Measurements from ENCODE around the gene MGAT4A.

DNA sequence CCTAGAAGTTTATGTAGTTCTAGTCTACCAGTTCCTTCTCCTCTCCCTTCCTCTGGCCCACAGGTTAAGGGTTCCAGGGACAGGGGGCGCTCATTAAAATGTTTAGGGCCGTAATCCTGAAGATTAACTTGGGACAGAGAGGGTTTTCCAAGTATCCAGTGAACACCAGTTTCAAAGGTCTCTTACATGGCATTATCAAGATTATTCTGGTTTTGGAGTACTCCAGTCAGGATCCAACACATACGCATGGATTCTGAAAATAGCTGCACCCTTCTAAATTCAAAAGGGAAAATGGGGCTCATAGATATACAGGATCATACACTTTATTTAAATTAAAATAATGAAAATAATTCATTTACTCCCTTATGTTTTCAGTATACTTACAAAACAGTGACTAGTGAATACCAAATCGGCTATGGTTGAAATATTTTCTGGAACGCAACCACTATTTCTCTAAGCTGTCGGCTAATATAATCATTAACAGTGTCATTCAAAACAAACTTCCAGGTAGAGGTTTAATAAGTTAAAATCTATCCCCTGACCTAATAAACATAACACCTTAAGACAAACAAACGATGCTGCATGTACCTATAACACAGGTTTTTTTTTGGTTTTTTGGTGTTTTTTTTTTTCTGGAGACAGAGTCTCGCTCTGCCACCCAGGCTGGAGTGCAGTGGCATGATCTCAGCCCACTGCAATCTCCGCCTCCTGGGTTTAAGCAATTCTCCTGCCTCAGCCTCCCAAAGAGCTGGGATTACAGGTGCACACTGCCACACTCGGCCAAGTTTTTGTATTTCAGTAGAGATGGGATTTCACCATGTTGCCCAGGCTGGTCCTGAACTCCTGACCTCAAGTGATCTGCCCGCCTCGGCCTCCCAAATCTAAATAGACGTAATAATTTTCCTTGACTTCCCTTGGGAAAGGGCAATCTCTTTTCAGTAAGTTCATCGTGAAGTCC, 44.7 kb downstream of the MGAT4A start:
- no peak for TF ChIP-seq CTCF (IDR thresholded peaks at IDR 0.05)
- no peak for TF ChIP-seq POLR2A (IDR thresholded peaks at IDR 0.05)

Data from esophagus squamous epithelium (tissue), 4 donors.